Tibial nerve (tissue), 4 donors: ENCODE measurements around the gene ENTPD3.

Source experiments
- CTCF ChIP-seq, 5 experiments: fragments of 200-600 bp in 3 of 5; fragments of 450-650 bp in 2 of 5; sonication (generic) in 3 of 5; IDR thresholded peaks; one replicate each; pipeline ENCODE4 v1.5.1; 2016 to 2019; ENCODE audit warnings: antibody characterized with exemption in 5 of 5, mild to moderate bottlenecking in 3 of 5, moderate library complexity in 2 of 5
- EP300 ChIP-seq, 2 donors: sonication (generic); formaldehyde crosslinking; IDR thresholded peaks; one replicate each; pipeline ENCODE4 v1.6.1; 2017; ENCODE audit warnings: antibody characterized with exemption in 2 of 2, mild to moderate bottlenecking in 1 of 2
- POLR2A ChIP-seq, 2 donors: fragments of 450-650 bp; IDR thresholded peaks; one replicate each; pipeline ENCODE4 v1.6.1; 2017; ENCODE audit warnings: antibody characterized with exemption in 2 of 2, mild to moderate bottlenecking in 2 of 2, moderate library complexity in 2 of 2

- no peak for TF ChIP-seq CTCF (IDR thresholded peaks at IDR 0.05)
- TF ChIP-seq POLR2A (IDR thresholded peaks at IDR 0.05), result no peak
- TF ChIP-seq EP300 (IDR thresholded peaks at IDR 0.05), result no peak
Measured at GRCh38 chr3:40407007-40407406, 20.0 kb downstream of the ENTPD3 start.
